Measurements from ENCODE around the gene CNNM4.

GRCh38 chr2:96828436-96828835 is 67.7 kb downstream of the CNNM4 start:
- no peak for TF ChIP-seq CTCF (IDR thresholded peaks at IDR 0.05)
- TF ChIP-seq POLR2A (IDR thresholded peaks at IDR 0.05) = no peak

All from right lobe of liver (tissue), 4 donors.